Astrocyte (in vitro differentiated cells and primary cell): ENCODE data around the gene SLC35G6. TPM values are rescaled to one million over a fixed set of nuclear protein-coding genes. Genes with fewer than 3 reads are reported as not detected.

ENCODE experiments used
- DNase-seq: peaks from one replicate; pipeline ENCODE4 v3.0.0-alpha.2; 2010; ENCODE audit warnings: low read depth
- FAIRE-seq: peaks from 2 replicates; lab custom pipeline; 2011; peaks lifted over from hg19 to GRCh38; lab: Jason Lieb, UNC
- H2AFZ ChIP-seq: 2 replicates; pipeline ENCODE4 v1.6.0; 2012; ENCODE audit warnings: low read depth, low read length, inconsistent platforms
- H3K27ac ChIP-seq: 2 replicates; pipeline ENCODE4 v1.5.1; 2011; ENCODE audit warnings: low read depth, low read length, inconsistent platforms
- H3K27me3 ChIP-seq: 2 replicates; pipeline ENCODE4 v1.6.0; 2011; ENCODE audit warnings: low read length, inconsistent platforms; ENCODE audit not compliant: insufficient read depth
- H3K36me3 ChIP-seq: 2 replicates; pipeline ENCODE4 v1.5.1; 2011; ENCODE audit warnings: low read length, inconsistent platforms; ENCODE audit not compliant: insufficient read depth
- H3K4me1 ChIP-seq: 2 replicates; pipeline ENCODE4 v1.5.1; 2011; ENCODE audit warnings: low read length, inconsistent platforms; ENCODE audit not compliant: insufficient read depth
- H3K4me2 ChIP-seq: 2 replicates; pipeline ENCODE4 v1.6.0; 2012; ENCODE audit warnings: low read length, inconsistent platforms
- H3K4me3 ChIP-seq: 2 replicates; pipeline ENCODE4 v1.5.1; 2011; ENCODE audit warnings: low read depth, mild to moderate bottlenecking, low read length, inconsistent platforms; ENCODE audit not compliant: insufficient read depth
- H3K79me2 ChIP-seq: 2 replicates; pipeline ENCODE4 v1.6.0; 2012; ENCODE audit warnings: mild to moderate bottlenecking, low read length, inconsistent platforms; ENCODE audit not compliant: insufficient read depth
- H3K9ac ChIP-seq: 2 replicates; pipeline ENCODE4 v1.6.0; 2012; ENCODE audit warnings: mild to moderate bottlenecking, low read length, inconsistent platforms
- H3K9me3 ChIP-seq: 2 replicates; pipeline ENCODE4 v1.5.1; 2012; ENCODE audit warnings: low read depth, mild to moderate bottlenecking, low read length, inconsistent platforms; ENCODE audit not compliant: insufficient read depth
- H4K20me1 ChIP-seq: 2 replicates; pipeline ENCODE4 v1.6.0; 2012; ENCODE audit warnings: low read length, inconsistent platforms; ENCODE audit not compliant: insufficient read depth
- H3K27ac Mint-ChIP-seq: one replicate; pipeline ENCODE4 v1.8.0; 2021; ENCODE audit warnings: mild to moderate bottlenecking, mixed read lengths; ENCODE audit not compliant: unreplicated experiment
- H3K27me3 Mint-ChIP-seq: one replicate; pipeline ENCODE4 v1.8.0; 2021; ENCODE audit warnings: low read depth, mixed read lengths; ENCODE audit not compliant: unreplicated experiment
- H3K36me3 Mint-ChIP-seq: one replicate; pipeline ENCODE4 v1.8.0; 2021; ENCODE audit warnings: low read depth, mixed read lengths; ENCODE audit not compliant: unreplicated experiment
- H3K4me1 Mint-ChIP-seq: one replicate; pipeline ENCODE4 v1.8.0; 2021; ENCODE audit warnings: low read depth, mixed read lengths; ENCODE audit not compliant: unreplicated experiment
- H3K4me3 Mint-ChIP-seq: one replicate; pipeline ENCODE4 v1.8.0; 2021; ENCODE audit warnings: mild to moderate bottlenecking, moderate library complexity, mixed read lengths; ENCODE audit not compliant: unreplicated experiment
- H3K9me3 Mint-ChIP-seq: one replicate; pipeline ENCODE4 v1.8.0; 2021; ENCODE audit warnings: mild to moderate bottlenecking, mixed read lengths; ENCODE audit not compliant: unreplicated experiment
- CTCF ChIP-seq: IDR thresholded peaks from 2 replicates; pipeline ENCODE4 v1.5.1; 2011; ENCODE audit warnings: low read depth, mild to moderate bottlenecking, inconsistent platforms, low read length, moderate library complexity; ENCODE audit not compliant: insufficient read depth
- EZH2 ChIP-seq: IDR thresholded peaks from 2 replicates; pipeline ENCODE4 v1.6.1; 2012; ENCODE audit warnings: mild to moderate bottlenecking, low read length, inconsistent platforms; ENCODE audit not compliant: insufficient read depth
- total RNA-seq: library from RNA; stranded (reverse); gene quantifications from 2 replicates; pipeline ENCODE4 v1.2.1, GENCODE V29; 2021

Gene SLC35G6
- total RNA-seq, 1 donor from 2014 or later: not detected

GRCh38 chr17:7439462-7440112 lies 41.7 kb upstream of the SLC35G6 start, which contains the start of gene FGF11:
FGF11 (plus strand) TSS chr17:7439512; CDS start chr17:7439621, 109 bp downstream.
- peaks cover 17% of the 10 kb centered on the region for H3K36me3 Mint-ChIP-seq
- no peak for DNase-seq
- peaks cover 2% of the 10 kb centered on the region for H3K27me3 Mint-ChIP-seq
- H3K4me3 ChIP-seq: peak within 1 kb of the TSS; percentile 51
- H3K79me2 ChIP-seq: no peaks in the 10 kb centered on the region
- no peak for FAIRE-seq
- no peaks in the 10 kb centered on the region for H3K9me3 ChIP-seq
- no peak for TF ChIP-seq CTCF
- TF ChIP-seq EZH2: peak; percentile 91
- H3K4me1 ChIP-seq: peaks cover 29% of the 10 kb centered on the region
- H3K4me1 Mint-ChIP-seq: peaks cover 17% of the 10 kb centered on the region
- peak within 1 kb of the TSS; percentile 75 for H2AFZ ChIP-seq
- H3K4me2 ChIP-seq: peak within 1 kb of the TSS; percentile 84
- H3K9ac ChIP-seq: peak within 1 kb of the TSS; percentile 33
- peaks cover 27% of the 10 kb centered on the region for H3K27me3 ChIP-seq
- no peaks in the 10 kb centered on the region for H3K36me3 ChIP-seq
- H3K4me3 Mint-ChIP-seq: peak within 1 kb of the TSS; percentile 94
- H3K27ac Mint-ChIP-seq: peak within 1 kb of the TSS; percentile 85
- peaks cover 13% of the 10 kb centered on the region for H4K20me1 ChIP-seq
- no peak within 1 kb of the TSS for H3K27ac ChIP-seq
- no peaks in the 10 kb centered on the region for H3K9me3 Mint-ChIP-seq

GRCh38 chr17:7440113-7440833 lies 41.0 kb upstream of the SLC35G6 start:
- Mint-ChIP-seq H3K27ac (peak overlapping the region; percentile 85), H3K27me3 (peaks cover 2% of the 10 kb centered on the region), H3K9me3 (no peaks in the 10 kb centered on the region), H3K36me3 (peaks cover 17% of the 10 kb centered on the region), H3K4me1 (peaks cover 19% of the 10 kb centered on the region), H3K4me3 (peak overlapping the region; percentile 89)
- TF ChIP-seq EZH2 (peak; percentile 71), CTCF (no peak)
- peak overlapping the region; percentile 82 for H3K4me2 ChIP-seq
- no peak overlapping the region for H3K27ac ChIP-seq
- H3K36me3 ChIP-seq: no peaks in the 10 kb centered on the region
- peak overlapping the region; percentile 72 for H2AFZ ChIP-seq
- peaks cover 27% of the 10 kb centered on the region for H3K27me3 ChIP-seq
- no peaks in the 10 kb centered on the region for H3K9me3 ChIP-seq
- DNase-seq (no peak), FAIRE-seq (no peak)
- peaks cover 35% of the 10 kb centered on the region for H3K4me1 ChIP-seq
- H3K79me2 ChIP-seq: no peaks in the 10 kb centered on the region
- H3K4me3 ChIP-seq: peak overlapping the region; percentile 51
- peak overlapping the region; percentile 33 for H3K9ac ChIP-seq
- peaks cover 13% of the 10 kb centered on the region for H4K20me1 ChIP-seq
